Activated CD4-positive, alpha-beta T cell treated with anti-CD3 and anti-CD28 coated beads, Interleukin-2, amount 10 ng/mL, durations not matched to agents 24 days and 14 days (primary cell): ENCODE data around the gene FRMD1. TPM values are rescaled to one million over a fixed set of nuclear protein-coding genes. Genes with fewer than 3 reads are reported as not detected.

ENCODE experiments used
- DNase-seq: peaks from one replicate; pipeline ENCODE4 v3.0.0; 2022
- H3K27ac Mint-ChIP-seq: one replicate; pipeline ENCODE4 v1.8.0; 2022; ENCODE audit warnings: mild to moderate bottlenecking, mixed read lengths
- H3K27me3 Mint-ChIP-seq: one replicate; pipeline ENCODE4 v1.8.0; 2022; ENCODE audit warnings: mixed read lengths
- H3K36me3 Mint-ChIP-seq: one replicate; pipeline ENCODE4 v1.8.0; 2022; ENCODE audit warnings: low read depth, mild to moderate bottlenecking, mixed read lengths
- H3K4me1 Mint-ChIP-seq: one replicate; pipeline ENCODE4 v1.8.0; 2021; ENCODE audit warnings: mixed read lengths
- H3K4me3 Mint-ChIP-seq: one replicate; pipeline ENCODE4 v1.8.0; 2022; ENCODE audit warnings: mild to moderate bottlenecking, moderate library complexity, mixed read lengths
- H3K9me3 Mint-ChIP-seq: one replicate; pipeline ENCODE4 v1.8.0; 2021; ENCODE audit warnings: mixed read lengths
- intact Hi-C: fragments of 100-400 bp; cut with micrococcal nuclease; formaldehyde crosslinking; loops from one replicate; pipeline ENCODE4 v1.15.1; 2023
- total RNA-seq: library from RNA; stranded (reverse); gene quantifications from 2 replicates; pipeline ENCODE4 v1.2.3, GENCODE V29; 2022

Gene FRMD1
- total RNA-seq, 1 donor from 2014 or later, result not detected

GRCh38 chr6:168070804-168071203, 8.2 kb downstream of the FRMD1 start:
- Mint-ChIP-seq H3K36me3 (no peaks in the 10 kb centered on the region), H3K4me1 (no peaks in the 10 kb centered on the region), H3K27ac (no peak overlapping the region), H3K4me3 (no peak overlapping the region), H3K27me3 (no peaks in the 10 kb centered on the region), H3K9me3 (no peaks in the 10 kb centered on the region)
- DNase-seq, result no peak
- intact Hi-C loops, result no loop called here

GRCh38 chr6:168067081-168067759, 11.8 kb downstream of the FRMD1 start:
- Mint-ChIP-seq H3K9me3 (no peaks in the 10 kb centered on the region), H3K4me1 (no peaks in the 10 kb centered on the region), H3K36me3 (no peaks in the 10 kb centered on the region), H3K27me3 (no peaks in the 10 kb centered on the region), H3K27ac (no peak overlapping the region), H3K4me3 (no peak overlapping the region)
- intact Hi-C loops, result no loop called here
- DNase-seq, result no peak

GRCh38 chr6:168064226-168064807, 14.7 kb downstream of the FRMD1 start:
- no peaks in the 10 kb centered on the region for H3K4me1 Mint-ChIP-seq
- intact Hi-C loops, result no loop called here
- H3K36me3 Mint-ChIP-seq, result no peaks in the 10 kb centered on the region
- no peaks in the 10 kb centered on the region for H3K27me3 Mint-ChIP-seq
- no peaks in the 10 kb centered on the region for H3K9me3 Mint-ChIP-seq
- no peak overlapping the region for H3K27ac Mint-ChIP-seq
- DNase-seq, result no peak
- no peak overlapping the region for H3K4me3 Mint-ChIP-seq

GRCh38 chr6:168063431-168063830, 15.6 kb downstream of the FRMD1 start:
- no peaks in the 10 kb centered on the region for H3K4me1 Mint-ChIP-seq
- intact Hi-C loops, result no loop called here
- no peaks in the 10 kb centered on the region for H3K9me3 Mint-ChIP-seq
- no peaks in the 10 kb centered on the region for H3K27me3 Mint-ChIP-seq
- H3K36me3 Mint-ChIP-seq, result no peaks in the 10 kb centered on the region
- no peak overlapping the region for H3K27ac Mint-ChIP-seq
- DNase-seq, result no peak
- no peak overlapping the region for H3K4me3 Mint-ChIP-seq

- Mint-ChIP-seq H3K36me3 (no peaks in the 10 kb centered on the region), H3K27ac (no peak overlapping the region), H3K4me1 (no peaks in the 10 kb centered on the region), H3K4me3 (no peak overlapping the region), H3K27me3 (no peaks in the 10 kb centered on the region), H3K9me3 (no peaks in the 10 kb centered on the region)
- no peak for DNase-seq
- intact Hi-C loops, result no loop called here
These were observed 16.4 kb downstream of the FRMD1 start for GRCh38 chr6:168062346-168063289.

- H3K4me3 Mint-ChIP-seq, result no peak overlapping the region
- H3K9me3 Mint-ChIP-seq, result no peaks in the 10 kb centered on the region
- intact Hi-C loops, result no loop called here
- H3K36me3 Mint-ChIP-seq, result no peaks in the 10 kb centered on the region
- H3K27me3 Mint-ChIP-seq, result no peaks in the 10 kb centered on the region
- no peak for DNase-seq
- H3K4me1 Mint-ChIP-seq, result no peaks in the 10 kb centered on the region
- no peak overlapping the region for H3K27ac Mint-ChIP-seq
These were observed 17.5 kb downstream of the FRMD1 start for GRCh38 chr6:168061269-168062210.

GRCh38 chr6:168060521-168060931, 18.5 kb downstream of the FRMD1 start:
- intact Hi-C loops, result no loop called here
- DNase-seq, result no peak
- H3K27me3 Mint-ChIP-seq, result no peaks in the 10 kb centered on the region
- H3K9me3 Mint-ChIP-seq, result no peaks in the 10 kb centered on the region
- no peak overlapping the region for H3K27ac Mint-ChIP-seq
- H3K4me3 Mint-ChIP-seq, result no peak overlapping the region
- H3K36me3 Mint-ChIP-seq, result no peaks in the 10 kb centered on the region
- H3K4me1 Mint-ChIP-seq, result no peaks in the 10 kb centered on the region

GRCh38 chr6:168058691-168059551, 20.1 kb downstream of the FRMD1 start:
- Mint-ChIP-seq H3K27me3 (no peaks in the 10 kb centered on the region), H3K27ac (no peak overlapping the region), H3K36me3 (no peaks in the 10 kb centered on the region), H3K4me3 (no peak overlapping the region), H3K9me3 (no peaks in the 10 kb centered on the region), H3K4me1 (no peaks in the 10 kb centered on the region)
- intact Hi-C loops, result no loop called here
- no peak for DNase-seq

GRCh38 chr6:168057836-168058235, 21.2 kb downstream of the FRMD1 start:
- H3K27ac Mint-ChIP-seq, result no peak overlapping the region
- H3K4me3 Mint-ChIP-seq, result no peak overlapping the region
- intact Hi-C loops, result no loop called here
- H3K36me3 Mint-ChIP-seq, result no peaks in the 10 kb centered on the region
- no peaks in the 10 kb centered on the region for H3K27me3 Mint-ChIP-seq
- no peaks in the 10 kb centered on the region for H3K4me1 Mint-ChIP-seq
- H3K9me3 Mint-ChIP-seq, result no peaks in the 10 kb centered on the region
- DNase-seq, result no peak

- Mint-ChIP-seq H3K4me1 (no peaks in the 10 kb centered on the region), H3K9me3 (no peaks in the 10 kb centered on the region), H3K4me3 (no peak overlapping the region), H3K27ac (no peak overlapping the region), H3K27me3 (no peaks in the 10 kb centered on the region), H3K36me3 (no peaks in the 10 kb centered on the region)
- intact Hi-C loops, result no loop called here
- DNase-seq, result no peak
These were observed 22.0 kb downstream of the FRMD1 start for GRCh38 chr6:168056892-168057527.

- no peaks in the 10 kb centered on the region for H3K27me3 Mint-ChIP-seq
- intact Hi-C loops, result no loop called here
- no peaks in the 10 kb centered on the region for H3K4me1 Mint-ChIP-seq
- no peak overlapping the region for H3K27ac Mint-ChIP-seq
- H3K36me3 Mint-ChIP-seq, result no peaks in the 10 kb centered on the region
- H3K4me3 Mint-ChIP-seq, result no peak overlapping the region
- no peak for DNase-seq
- H3K9me3 Mint-ChIP-seq, result no peaks in the 10 kb centered on the region
These were observed 23.1 kb downstream of the FRMD1 start for GRCh38 chr6:168055696-168056489.
